HEK293 (cell line): ENCODE measurements around the gene CDK4.

ENCODE experiments used
- EGR2 ChIP-seq: fragments of 450-650 bp; formaldehyde crosslinking; IDR thresholded peaks from 2 replicates; pipeline ENCODE4 v1.5.1; 2016; ENCODE audit warnings: low read depth, missing biosample characterization, missing genetic modification characterization
- GFI1B ChIP-seq: fragments of 450-650 bp; formaldehyde crosslinking; IDR thresholded peaks from 2 replicates; pipeline ENCODE4 v1.5.1; 2016; ENCODE audit warnings: missing biosample characterization, missing genetic modification characterization
- GLI4 ChIP-seq: fragments of 450-650 bp; formaldehyde crosslinking; IDR thresholded peaks from 2 replicates; pipeline ENCODE4 v1.5.1; 2016; ENCODE audit warnings: missing biosample characterization, missing genetic modification characterization
- KLF10 ChIP-seq: fragments of 450-650 bp; IDR thresholded peaks from 2 replicates; pipeline ENCODE4 v1.5.1; 2018; ENCODE audit warnings: missing biosample characterization, mild to moderate bottlenecking, missing genetic modification characterization
- REPIN1 ChIP-seq: fragments of 450-650 bp; formaldehyde crosslinking; IDR thresholded peaks from 2 replicates; pipeline ENCODE4 v1.5.1; 2017; ENCODE audit warnings: missing biosample characterization, missing genetic modification characterization, low read depth
- REST ChIP-seq: fragments of 450-650 bp; formaldehyde crosslinking; IDR thresholded peaks from 2 replicates; pipeline ENCODE4 v1.5.1; 2016; ENCODE audit warnings: missing biosample characterization, missing genetic modification characterization
- WT1 ChIP-seq: fragments of 450-650 bp; formaldehyde crosslinking; IDR thresholded peaks from 2 replicates; pipeline ENCODE4 v1.5.1; 2016; ENCODE audit warnings: missing biosample characterization, missing genetic modification characterization
- ZBTB11 ChIP-seq: fragments of 450-650 bp; formaldehyde crosslinking; conservative IDR thresholded peaks from 2 replicates; pipeline ENCODE4 v1.5.1; 2016; ENCODE audit warnings: low read depth, missing biosample characterization, missing genetic modification characterization
- ZFHX2 ChIP-seq: fragments of 450-650 bp; formaldehyde crosslinking; conservative IDR thresholded peaks from 2 replicates; pipeline ENCODE4 v1.5.1; 2016; ENCODE audit warnings: missing biosample characterization, missing genetic modification characterization
- ZNF132 ChIP-seq: fragments of 450-650 bp; formaldehyde crosslinking; IDR thresholded peaks from 2 replicates; pipeline ENCODE4 v1.5.1; 2017; ENCODE audit warnings: missing biosample characterization, missing genetic modification characterization, borderline replicate concordance
- ZNF138 ChIP-seq: fragments of 450-650 bp; formaldehyde crosslinking; IDR thresholded peaks from 2 replicates; pipeline ENCODE4 v1.5.1; 2016; ENCODE audit warnings: missing biosample characterization, missing genetic modification characterization, borderline replicate concordance
- ZNF2 ChIP-seq: fragments of 450-650 bp; formaldehyde crosslinking; IDR thresholded peaks from 2 replicates; pipeline ENCODE4 v1.5.1; 2016; ENCODE audit warnings: missing biosample characterization, missing genetic modification characterization
- ZNF248 ChIP-seq: fragments of 450-650 bp; formaldehyde crosslinking; IDR thresholded peaks from 2 replicates; pipeline ENCODE4 v1.5.1; 2017; ENCODE audit warnings: missing biosample characterization, missing genetic modification characterization
- ZNF266 ChIP-seq: fragments of 450-650 bp; formaldehyde crosslinking; IDR thresholded peaks from 2 replicates; pipeline ENCODE4 v1.5.1; 2016; ENCODE audit warnings: missing biosample characterization, missing genetic modification characterization, low read depth
- ZNF274 ChIP-seq, 2 experiments: fragments of 200-500 bp in 1 of 2; fragments of 450-650 bp in 1 of 2; sonication (Bioruptor generic) in 1 of 2; formaldehyde crosslinking in 1 of 2; IDR thresholded peaks; 2 replicates each; pipeline versions ENCODE4 v1.5.1 to v1.6.1; 2014 to 2016; ENCODE audit warnings: borderline replicate concordance in 1 of 2, inconsistent platforms in 1 of 2, low read length in 1 of 2, missing biosample characterization in 1 of 2, missing genetic modification characterization in 1 of 2
- ZNF449 ChIP-seq: fragments of 450-650 bp; formaldehyde crosslinking; IDR thresholded peaks from 2 replicates; pipeline ENCODE4 v1.5.1; 2017; ENCODE audit warnings: missing biosample characterization, mild to moderate bottlenecking, missing genetic modification characterization, moderate library complexity
- ZNF501 ChIP-seq: fragments of 450-650 bp; formaldehyde crosslinking; IDR thresholded peaks from 2 replicates; pipeline ENCODE4 v1.5.1; 2016; ENCODE audit warnings: missing biosample characterization, missing genetic modification characterization
- ZNF521 ChIP-seq: fragments of 450-650 bp; formaldehyde crosslinking; IDR thresholded peaks from 2 replicates; pipeline ENCODE4 v1.5.1; 2017; ENCODE audit warnings: missing biosample characterization, mild to moderate bottlenecking, missing genetic modification characterization
- ZNF544 ChIP-seq: fragments of 450-650 bp; formaldehyde crosslinking; IDR thresholded peaks from 2 replicates; pipeline ENCODE4 v1.5.0; 2017; ENCODE audit warnings: missing biosample characterization, missing genetic modification characterization
- ZNF560 ChIP-seq: fragments of 450-650 bp; formaldehyde crosslinking; IDR thresholded peaks from 2 replicates; pipeline ENCODE4 v1.5.1; 2017; ENCODE audit warnings: missing biosample characterization, missing genetic modification characterization, borderline replicate concordance
- ZNF585B ChIP-seq: fragments of 450-650 bp; formaldehyde crosslinking; IDR thresholded peaks from 2 replicates; pipeline ENCODE4 v1.5.1; 2016; ENCODE audit warnings: missing biosample characterization, missing genetic modification characterization
- ZNF596 ChIP-seq: fragments of 450-650 bp; IDR thresholded peaks from 2 replicates; pipeline ENCODE4 v1.5.0; 2018; ENCODE audit warnings: missing biosample characterization, mild to moderate bottlenecking, missing genetic modification characterization, moderate library complexity
- ZNF600 ChIP-seq: fragments of 450-650 bp; formaldehyde crosslinking; IDR thresholded peaks from 2 replicates; pipeline ENCODE4 v1.5.1; 2016; ENCODE audit warnings: missing biosample characterization, missing genetic modification characterization
- ZNF621 ChIP-seq: fragments of 450-650 bp; formaldehyde crosslinking; IDR thresholded peaks from 2 replicates; pipeline ENCODE4 v1.5.1; 2017; ENCODE audit warnings: missing biosample characterization, missing genetic modification characterization
- ZNF623 ChIP-seq: fragments of 450-650 bp; formaldehyde crosslinking; IDR thresholded peaks from 2 replicates; pipeline ENCODE4 v1.5.1; 2016; ENCODE audit warnings: missing biosample characterization, missing genetic modification characterization
- ZNF704 ChIP-seq: fragments of 450-650 bp; formaldehyde crosslinking; IDR thresholded peaks from 2 replicates; pipeline ENCODE4 v1.5.1; 2016; ENCODE audit warnings: missing biosample characterization, missing genetic modification characterization
- ZNF747 ChIP-seq: fragments of 450-650 bp; formaldehyde crosslinking; IDR thresholded peaks from 2 replicates; pipeline ENCODE4 v1.5.1; 2016; ENCODE audit warnings: missing biosample characterization, missing genetic modification characterization
- ZNF76 ChIP-seq: fragments of 450-650 bp; formaldehyde crosslinking; IDR thresholded peaks from 2 replicates; pipeline ENCODE4; 2016; ENCODE audit warnings: low read depth, missing biosample characterization, missing genetic modification characterization, borderline replicate concordance
- ZSCAN4 ChIP-seq: fragments of 450-650 bp; formaldehyde crosslinking; IDR thresholded peaks from 2 replicates; pipeline ENCODE4 v1.5.1; 2017; ENCODE audit warnings: missing biosample characterization, missing genetic modification characterization
- ZXDB ChIP-seq: fragments of 450-650 bp; formaldehyde crosslinking; IDR thresholded peaks from 2 replicates; pipeline ENCODE4 v1.5.1; 2016; ENCODE audit warnings: missing biosample characterization, missing genetic modification characterization

Gene CDK4

GRCh38 chr12:57765003-57765697, 13.0 kb upstream of the CDK4 start (continued):
- peak; percentile 12; the same call in 1 of the 2 replicates for TF ChIP-seq ZBTB11
- TF ChIP-seq REPIN1 (tag by site-specific recombination) = no peak
- TF ChIP-seq ZNF274 (IDR thresholded peaks at IDR 0.05; ENCODE audit: low read length) = no peak
- no peak for TF ChIP-seq ZNF274 (tag by site-specific recombination; IDR thresholded peaks at IDR 0.05; ENCODE audit: borderline replicate concordance)
- TF ChIP-seq ZSCAN4 (tag by site-specific recombination) = no peak
- TF ChIP-seq KLF10 = no peak
- no peak for TF ChIP-seq ZNF266
- no peak for TF ChIP-seq ZNF248 (tag by site-specific recombination)
- no peak for TF ChIP-seq ZFHX2
- TF ChIP-seq ZNF600 (tag by site-specific recombination) = peak; percentile 93
- peak; percentile 69 for TF ChIP-seq ZXDB
- no peak for TF ChIP-seq GFI1B
- TF ChIP-seq ZNF747 (tag by site-specific recombination) = no peak
- TF ChIP-seq ZNF449 (tag by site-specific recombination) = 0 out of 2 replicates have a peak, but pooled peaks have one; percentile 33
- no peak for TF ChIP-seq ZNF132
- no peak for TF ChIP-seq ZNF76
- TF ChIP-seq GLI4 (tag by site-specific recombination) = no peak
- TF ChIP-seq EGR2 (tag by site-specific recombination) = no peak
- TF ChIP-seq ZNF585B = no peak
- TF ChIP-seq ZNF621 (tag by site-specific recombination) = no peak
- TF ChIP-seq REST (tag by site-specific recombination) = 0 out of 2 replicates have a peak, but pooled peaks have one; percentile 13
- TF ChIP-seq ZNF544 = no peak
- no peak for TF ChIP-seq ZNF138 (tag by site-specific recombination)
- TF ChIP-seq ZNF704 (tag by site-specific recombination) = no peak
- no peak for TF ChIP-seq WT1
- no peak for TF ChIP-seq ZNF623 (tag by site-specific recombination)
- TF ChIP-seq ZNF501 = no peak
- TF ChIP-seq ZNF2 = no peak
- TF ChIP-seq ZNF596 (tag by site-specific recombination) = no peak
- no peak for TF ChIP-seq ZNF560 (tag by site-specific recombination)
- TF ChIP-seq ZNF521 (tag by site-specific recombination) = no peak
